Suppressor macrophage (primary cell): ENCODE measurements around the gene UBE2S.
"Not testable (repeated sequence)": the region's sequence is repeated elsewhere in the genome, so short reads cannot be mapped to it uniquely, and the experiment has no call there.

Experiments
- DNase-seq, 4 experiments: peaks; one replicate each; pipeline ENCODE4 v3.0.0-alpha.2; 2020 to 2022

Gene UBE2S

GRCh38 chr19:55406091-55406825 is 1.3 kb downstream of the UBE2S start:
- DNase-seq: no peak

- no peak for DNase-seq
Observed at GRCh38 chr19:55405638-55406037, 1.9 kb downstream of the UBE2S start.

GRCh38 chr19:55402509-55402908 is 5.1 kb downstream of the UBE2S start:
- DNase-seq: no peak

GRCh38 chr19:55401390-55401789 is 6.2 kb downstream of the UBE2S start:
- not testable (repeated sequence) for DNase-seq

- no peak for DNase-seq
Observed at GRCh38 chr19:55400281-55401087, 7.1 kb downstream of the UBE2S start.

GRCh38 chr19:55398200-55398925 is 9.2 kb downstream of the UBE2S start:
- DNase-seq: peak in 3 of 4 experiments; percentile 46 to 58 (median 51)

- no peak for DNase-seq
Observed at GRCh38 chr19:55392820-55393761, 14.5 kb downstream of the UBE2S start.

- DNase-seq: no peak
Observed at GRCh38 chr19:55391702-55392615, 15.6 kb downstream of the UBE2S start.

GRCh38 chr19:55391191-55391670 is 16.4 kb downstream of the UBE2S start:
- no peak for DNase-seq

- no peak for DNase-seq
Observed at GRCh38 chr19:55390461-55390880, 17.1 kb downstream of the UBE2S start.

GRCh38 chr19:55389386-55390317 is 17.9 kb downstream of the UBE2S start:
- no peak for DNase-seq

- DNase-seq: no peak
Observed at GRCh38 chr19:55387736-55388497, 19.7 kb downstream of the UBE2S start.

- DNase-seq: peak in 3 of 4 experiments; percentile 17 to 42 (median 19)
Observed at GRCh38 chr19:55386493-55386971, 21.1 kb downstream of the UBE2S start.

GRCh38 chr19:55385724-55386492 is 21.7 kb downstream of the UBE2S start, which contains the start of gene RPL28:
TSS of gene RPL28 (plus strand) at chr19:55385932. CDS start at chr19:55386358, 426 bp downstream.
- peak; percentile 99 to 100 (median 100) for DNase-seq

GRCh38 chr19:55384920-55385723 is 22.5 kb downstream of the UBE2S start:
- DNase-seq: peak; percentile 96 to 97 (median 96)

GRCh38 chr19:55384131-55384919 is 23.3 kb downstream of the UBE2S start, which contains the start of gene TMEM238:
TSS of gene TMEM238 (minus strand) at chr19:55384292. CDS start at chr19:55384259, 33 bp downstream.
- DNase-seq: peak; percentile 41 to 55 (median 52)
